HG03460 (cell line): Measurements from ENCODE around the gene ZNF331.

Experiments used
- ATAC-seq: cut with Tn5 transposase; IDR thresholded peaks from one replicate; pipeline ENCODE4 v1.9.1; 2021; ENCODE audit not compliant: unreplicated experiment

ZNF331 gene

DNA sequence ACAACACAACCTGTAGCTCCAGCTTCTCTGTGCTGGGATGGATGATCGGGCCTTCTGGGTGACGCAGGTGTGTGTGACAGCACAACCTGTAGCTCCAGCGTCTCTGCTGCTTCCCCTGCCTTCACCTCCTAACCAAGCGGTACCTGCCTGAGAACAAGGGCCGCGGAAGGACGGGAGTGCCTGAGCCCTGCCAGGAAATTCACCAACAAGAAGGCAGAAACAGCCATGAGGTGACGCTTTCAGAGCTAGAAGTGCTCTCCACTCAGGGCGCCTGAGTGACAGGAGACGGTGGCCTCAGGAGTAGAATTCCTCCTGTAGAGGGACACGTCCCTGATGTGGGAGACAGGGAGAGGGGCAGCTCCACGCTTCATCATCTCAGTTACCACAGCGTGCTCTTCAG, 17.4 kb downstream of the ZNF331 start:
- no peak for ATAC-seq

DNA sequence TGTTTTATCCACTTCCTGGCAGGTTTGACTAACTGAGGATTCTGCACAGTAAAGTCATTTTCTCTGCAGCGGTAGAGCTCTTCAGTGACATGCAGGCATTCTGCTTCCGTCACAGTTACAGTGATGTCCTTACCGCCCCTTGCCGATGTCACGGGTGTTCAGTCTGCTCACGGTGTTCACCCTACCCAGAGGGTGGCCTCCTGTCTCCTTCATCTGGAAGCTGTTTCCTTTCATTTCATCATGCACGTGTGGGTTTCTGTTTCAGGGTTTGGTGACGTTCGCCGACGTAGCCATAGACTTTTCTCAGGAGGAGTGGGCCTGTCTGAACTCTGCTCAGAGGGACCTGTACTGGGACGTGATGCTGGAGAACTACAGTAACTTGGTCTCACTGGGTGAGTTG, 33.4 kb downstream of the ZNF331 start:
- no peak for ATAC-seq

DNA sequence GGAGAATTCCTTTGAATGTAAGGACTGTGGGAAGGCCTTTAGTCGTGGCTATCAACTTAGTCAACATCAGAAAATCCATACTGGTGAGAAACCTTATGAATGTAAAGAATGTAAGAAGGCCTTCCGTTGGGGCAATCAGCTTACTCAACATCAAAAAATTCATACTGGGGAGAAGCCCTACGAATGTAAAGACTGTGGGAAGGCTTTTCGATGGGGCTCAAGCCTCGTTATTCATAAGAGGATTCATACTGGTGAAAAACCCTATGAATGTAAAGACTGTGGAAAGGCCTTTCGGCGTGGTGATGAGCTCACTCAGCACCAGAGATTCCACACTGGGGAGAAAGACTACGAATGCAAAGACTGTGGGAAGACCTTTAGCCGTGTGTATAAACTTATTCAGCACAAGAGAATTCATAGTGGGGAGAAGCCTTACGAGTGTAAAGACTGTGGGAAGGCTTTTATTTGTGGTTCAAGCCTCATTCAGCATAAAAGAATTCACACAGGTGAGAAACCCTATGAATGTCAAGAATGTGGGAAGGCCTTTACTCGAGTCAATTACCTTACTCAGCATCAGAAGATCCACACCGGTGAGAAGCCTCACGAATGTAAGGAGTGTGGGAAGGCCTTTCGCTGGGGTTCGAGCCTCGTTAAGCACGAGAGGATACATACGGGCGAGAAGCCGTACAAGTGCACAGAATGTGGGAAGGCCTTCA, 39.2 kb downstream of the ZNF331 start:
- ATAC-seq = no peak

DNA sequence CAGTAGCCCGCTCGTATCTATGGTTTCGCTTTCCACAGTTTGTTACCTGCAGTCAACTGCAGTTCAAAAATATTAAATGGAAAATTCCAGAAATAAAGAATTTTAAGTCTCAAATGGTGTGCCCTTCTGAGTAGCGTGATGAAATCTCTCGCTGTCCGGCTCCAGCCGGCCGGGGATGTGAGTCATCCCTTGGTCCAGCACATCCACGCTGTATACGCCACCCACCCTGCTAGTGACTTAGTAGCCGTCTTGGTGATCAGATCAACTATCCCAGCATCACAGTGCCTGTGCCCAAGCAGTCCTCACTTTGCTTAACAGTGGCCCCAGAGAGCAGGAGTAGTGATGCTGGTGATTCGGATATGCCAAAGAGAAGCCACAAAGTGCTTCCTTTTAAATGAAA, 40.0 kb downstream of the ZNF331 start:
- ATAC-seq = no peak

DNA sequence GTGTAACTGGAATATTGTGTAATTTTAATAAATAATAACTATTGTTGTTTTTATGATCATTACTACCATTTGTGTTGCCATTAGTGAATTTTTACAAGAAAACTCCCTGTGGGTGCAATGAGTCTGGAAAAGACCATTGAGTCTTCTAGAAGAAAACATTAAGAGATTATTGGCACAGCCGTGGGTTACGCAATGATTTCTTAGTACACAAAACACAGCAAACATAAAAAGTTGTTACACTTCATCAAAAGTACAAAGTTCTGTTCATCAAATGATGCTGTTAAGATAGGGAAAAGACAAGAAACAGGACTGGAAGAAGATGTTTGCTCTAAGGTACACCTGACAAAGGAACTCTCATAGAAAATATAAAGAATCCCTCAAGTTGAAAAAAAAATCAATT, 41.6 kb downstream of the ZNF331 start:
- no peak for ATAC-seq

DNA sequence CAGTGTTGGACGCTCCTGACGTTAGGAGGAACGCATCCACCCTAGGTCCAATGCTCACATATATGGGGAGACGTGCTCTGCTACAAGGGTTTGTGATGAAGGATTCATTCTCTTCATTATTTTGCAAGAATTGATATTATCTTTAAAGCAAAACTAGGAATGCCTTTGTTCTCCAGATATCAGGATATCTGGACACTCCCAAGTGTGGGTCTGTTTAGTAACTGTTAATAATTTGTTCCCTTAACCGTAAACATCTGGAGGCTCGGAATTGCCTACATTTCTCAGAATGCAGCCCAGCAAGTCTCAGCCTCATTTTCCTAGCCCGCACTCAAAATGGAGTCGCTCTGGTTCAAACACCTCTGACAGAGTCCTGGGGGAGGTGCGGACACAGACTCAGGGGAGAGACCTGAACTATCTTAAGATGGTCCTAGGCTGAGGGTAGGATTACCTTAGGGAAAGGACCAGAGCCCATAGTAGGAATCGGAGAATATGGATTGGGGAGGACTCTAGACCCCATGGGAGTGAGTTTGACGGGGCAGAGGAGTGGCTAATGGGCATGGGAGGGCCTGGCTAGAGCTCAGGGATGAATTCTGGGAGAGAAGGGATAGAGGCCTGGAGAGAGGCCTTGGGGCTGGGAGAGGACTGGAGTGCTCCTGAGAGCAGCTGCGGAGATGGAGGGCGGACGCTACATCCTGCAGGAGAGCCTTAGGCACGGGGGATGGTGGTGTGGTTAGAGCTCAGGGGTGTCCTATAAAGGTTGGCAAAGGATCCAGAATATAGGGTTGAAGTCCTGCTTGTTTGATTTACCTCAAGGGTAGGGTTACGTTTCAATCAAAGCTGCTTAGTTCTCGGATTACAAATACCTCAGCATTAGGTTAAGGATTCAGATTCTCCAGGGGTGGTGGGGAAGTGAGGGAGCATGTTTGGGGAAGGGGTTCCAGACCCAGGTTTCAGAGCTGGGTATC, 43.2 kb downstream of the ZNF331 start:
- ATAC-seq = no peak

DNA sequence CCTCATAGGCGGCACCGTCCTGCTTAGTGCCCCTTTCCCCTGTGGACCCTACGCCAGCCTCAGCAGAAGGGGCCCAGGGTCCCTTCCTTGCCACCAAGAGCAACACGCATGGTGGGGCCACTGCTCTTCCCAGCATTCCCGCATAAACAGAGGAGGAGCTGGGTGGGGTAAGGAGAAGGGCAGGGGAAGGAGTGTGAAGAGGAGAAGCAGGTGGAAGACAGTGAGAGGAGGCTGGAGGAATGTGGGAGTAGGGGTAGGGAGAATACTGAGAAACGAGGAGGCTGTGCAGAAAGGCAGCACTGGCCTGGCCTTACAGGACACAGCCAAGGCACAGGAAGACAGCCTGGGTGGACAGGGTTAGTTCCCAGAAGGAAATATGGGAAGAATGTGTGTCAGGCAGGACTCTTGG, 43.9 kb downstream of the ZNF331 start:
- no peak for ATAC-seq

DNA sequence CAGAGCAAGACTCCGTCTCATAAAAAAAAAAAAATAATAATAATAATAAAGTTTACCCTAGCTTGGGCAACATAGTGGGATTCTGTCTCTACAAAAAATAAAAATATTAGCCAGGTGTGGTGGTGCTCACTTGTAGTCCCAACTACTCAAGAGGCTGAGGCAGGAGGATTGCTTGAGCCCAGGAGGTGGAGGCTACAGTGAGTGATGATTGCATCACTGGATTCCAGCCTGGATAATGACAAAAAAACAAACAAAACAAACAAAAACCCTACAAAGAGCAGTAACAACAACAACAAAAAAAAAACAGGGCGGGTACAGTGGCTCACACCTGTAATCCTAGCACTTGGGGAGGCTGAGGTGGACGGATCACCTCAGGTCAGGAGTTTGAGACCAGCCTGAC, 45.2 kb downstream of the ZNF331 start:
- ATAC-seq = no peak

DNA sequence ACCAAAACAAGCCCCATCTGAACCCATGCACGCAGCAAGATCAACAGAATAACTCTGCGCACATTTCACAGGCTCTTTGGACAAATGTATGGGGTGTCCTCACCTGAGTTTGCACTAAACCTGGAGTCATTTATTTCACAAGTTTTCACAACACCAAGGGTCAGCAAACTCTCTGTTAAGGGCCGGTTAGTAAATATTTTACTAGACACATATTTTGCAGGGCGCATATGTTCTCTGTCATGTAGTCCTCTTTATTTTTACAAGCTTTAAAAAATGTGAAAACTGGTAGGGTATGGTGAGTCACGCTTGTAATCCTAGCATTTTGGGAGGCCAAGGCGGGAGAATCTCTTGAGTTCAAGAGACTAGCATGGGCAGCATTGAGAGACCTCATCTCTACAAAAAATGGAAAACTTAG, 48.3 kb downstream of the ZNF331 start:
- no peak for ATAC-seq

DNA sequence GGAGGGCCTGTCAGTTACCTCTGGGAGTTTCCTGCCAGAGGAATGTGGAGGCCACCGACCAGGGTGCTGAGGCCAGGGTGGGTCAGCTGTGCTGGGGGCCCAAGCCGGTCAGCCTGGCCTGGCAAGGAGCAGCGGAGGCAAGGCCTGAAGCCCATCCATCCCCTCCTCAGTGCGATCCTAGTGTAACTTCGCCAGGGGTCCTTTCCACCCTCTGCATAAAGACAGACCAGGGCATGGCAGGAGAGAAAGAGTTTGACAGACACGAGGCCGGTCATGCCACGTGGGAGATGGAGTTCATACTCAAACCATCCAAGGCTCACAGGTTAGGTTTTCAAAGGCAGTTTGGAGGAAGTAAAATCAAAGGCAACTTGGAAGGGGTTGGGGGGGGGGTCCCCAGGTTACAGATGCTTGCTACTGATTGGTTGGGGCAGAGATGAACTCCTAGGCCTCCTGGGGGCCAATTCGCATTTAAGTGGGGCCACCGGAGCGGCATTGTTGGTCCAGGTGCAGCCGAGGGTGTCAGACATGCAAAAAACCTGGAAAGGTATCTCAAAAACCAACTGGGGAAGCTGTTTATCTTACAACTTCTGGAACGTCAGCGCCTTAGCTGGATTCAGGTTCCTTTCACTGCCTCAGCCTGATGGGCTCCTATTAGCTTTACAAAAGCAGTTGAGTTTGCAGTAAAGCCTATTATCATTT, 57.0 kb downstream of the ZNF331 start:
- no peak for ATAC-seq

DNA sequence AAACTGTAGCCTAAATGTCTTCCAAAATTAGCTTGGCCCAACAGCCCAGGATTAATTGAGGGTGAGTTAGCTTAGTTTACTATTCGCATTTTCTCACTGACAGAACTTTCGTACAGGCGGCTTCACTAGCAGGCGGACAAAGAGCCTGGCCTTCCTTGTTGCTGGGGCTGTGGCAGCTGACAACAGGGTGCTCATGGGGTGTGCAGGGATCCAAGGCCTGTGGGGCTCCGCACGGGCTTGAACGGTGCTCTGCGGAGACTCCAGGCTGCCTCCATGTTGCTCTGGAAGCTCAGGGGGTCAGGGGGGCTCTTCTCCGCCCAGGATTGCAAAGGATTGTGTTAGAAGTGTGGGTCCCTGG, 57.5 kb downstream of the ZNF331 start:
- no peak for ATAC-seq

DNA sequence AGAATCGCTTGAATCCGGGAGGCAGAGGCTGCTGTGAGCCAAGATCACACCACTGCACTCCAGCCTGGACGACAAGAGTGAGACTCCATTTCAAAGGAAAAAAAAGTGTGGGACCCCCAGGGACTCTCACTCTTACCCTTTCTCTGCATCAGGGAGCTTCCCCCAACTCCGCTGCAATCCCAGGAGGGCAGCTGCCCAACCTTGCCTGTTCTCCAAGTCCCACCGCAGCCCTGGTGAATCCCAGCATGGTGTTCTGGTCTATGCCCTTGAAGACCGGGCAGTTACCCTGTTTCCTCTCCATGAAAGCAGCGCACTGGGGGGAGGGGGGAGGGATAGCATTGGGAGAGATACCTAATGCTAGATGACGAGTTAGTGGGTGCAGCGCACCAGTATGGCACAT, 58.1 kb downstream of the ZNF331 start:
- ATAC-seq = no peak

DNA sequence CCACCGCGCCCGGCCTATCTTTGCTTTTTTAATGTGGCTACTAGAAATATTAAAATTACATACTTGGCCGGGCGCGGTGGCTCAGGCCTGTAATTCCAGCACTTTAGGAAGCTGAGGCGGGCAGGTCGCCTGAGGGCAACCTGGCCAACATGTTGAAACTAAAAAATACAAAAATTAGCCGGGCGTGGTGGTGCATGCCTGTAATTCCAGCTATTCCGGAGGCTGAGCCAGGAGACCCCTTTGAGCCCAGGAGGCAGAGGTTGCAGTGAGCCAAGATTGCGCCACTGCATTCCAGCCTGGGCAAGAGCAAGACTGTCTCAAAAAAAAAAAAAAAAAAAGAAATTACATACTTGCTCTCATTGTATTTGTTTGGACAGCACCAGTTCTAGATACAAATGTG, 59.1 kb downstream of the ZNF331 start:
- ATAC-seq = no peak

DNA sequence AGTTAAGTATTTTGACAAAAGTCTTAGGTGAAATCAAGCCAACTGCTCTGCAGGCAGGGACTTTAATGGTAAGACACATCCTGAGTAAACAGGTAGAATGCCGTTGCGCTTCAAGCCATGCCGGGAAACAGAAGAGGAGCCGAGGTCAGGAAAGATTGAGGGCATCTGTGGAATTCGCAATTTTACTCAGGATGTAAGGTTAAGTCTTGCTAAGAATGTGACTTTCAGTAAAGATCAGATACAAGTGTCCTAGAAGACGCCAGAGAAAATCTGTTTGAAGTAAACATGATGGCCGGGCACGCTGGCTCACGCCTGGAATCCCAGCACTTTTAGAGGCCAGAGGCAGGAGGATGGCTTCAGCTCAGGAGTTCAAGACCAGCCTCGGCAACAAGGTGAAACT, 60.4 kb downstream of the ZNF331 start:
- no peak for ATAC-seq

DNA sequence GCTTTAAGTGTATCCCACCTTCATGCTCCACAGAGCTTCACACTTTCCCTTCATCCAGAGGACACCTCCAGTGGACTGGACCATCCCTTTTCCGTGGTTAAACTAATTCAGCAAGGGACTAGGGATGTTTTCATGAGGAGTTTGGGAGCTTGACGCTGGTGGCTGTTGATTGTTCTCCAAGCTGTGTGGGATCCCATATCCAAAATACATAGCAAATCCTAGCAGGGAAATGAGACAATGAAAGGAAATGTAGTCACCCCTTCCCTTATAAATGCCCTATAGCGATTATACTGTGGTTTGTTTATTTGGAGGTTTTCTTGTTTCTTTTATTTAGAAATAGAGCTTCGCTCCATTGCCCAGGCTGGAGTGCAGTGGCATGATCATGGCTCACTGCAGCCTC, 62.3 kb downstream of the ZNF331 start:
- ATAC-seq = no peak

DNA sequence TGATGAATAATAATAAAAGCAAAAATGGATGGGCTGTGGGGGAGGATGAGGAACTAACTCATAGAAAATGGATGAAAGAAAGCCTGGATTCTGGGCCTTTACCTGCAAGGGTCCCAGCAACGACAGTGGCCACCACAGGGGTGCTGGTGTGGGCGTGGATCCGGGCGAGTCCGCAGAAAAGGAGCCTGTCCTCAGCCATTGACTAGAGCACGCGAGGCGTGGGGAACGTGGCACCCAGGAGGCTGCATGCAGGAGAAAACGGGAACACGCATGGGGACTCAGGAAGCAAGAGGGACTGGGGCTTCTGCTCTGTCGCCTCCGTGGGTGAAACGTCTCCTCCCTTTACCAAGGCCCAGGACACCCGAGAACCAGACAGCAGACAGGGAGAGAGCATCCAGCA, 68.1 kb downstream of the ZNF331 start:
- no peak for ATAC-seq

DNA sequence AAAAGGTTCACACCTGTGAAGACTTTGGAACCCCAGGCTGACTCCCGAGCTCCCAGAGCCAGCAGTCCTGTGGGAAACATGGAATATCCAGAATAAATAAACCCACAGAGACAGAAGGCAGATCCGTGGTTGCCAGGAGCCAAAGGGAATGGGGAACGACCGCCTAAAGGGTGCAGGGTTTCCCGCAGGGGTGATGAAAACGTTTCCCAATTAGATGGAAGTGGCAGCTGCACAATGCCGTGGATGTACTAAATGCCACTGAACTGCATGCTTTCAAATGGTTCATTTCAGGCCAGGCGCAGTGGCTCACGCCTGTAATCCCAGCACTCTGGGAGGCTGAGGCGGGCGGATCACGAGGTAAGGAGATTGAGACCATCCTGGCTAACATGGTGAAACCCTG, 70.4 kb downstream of the ZNF331 start:
- ATAC-seq = no peak

DNA sequence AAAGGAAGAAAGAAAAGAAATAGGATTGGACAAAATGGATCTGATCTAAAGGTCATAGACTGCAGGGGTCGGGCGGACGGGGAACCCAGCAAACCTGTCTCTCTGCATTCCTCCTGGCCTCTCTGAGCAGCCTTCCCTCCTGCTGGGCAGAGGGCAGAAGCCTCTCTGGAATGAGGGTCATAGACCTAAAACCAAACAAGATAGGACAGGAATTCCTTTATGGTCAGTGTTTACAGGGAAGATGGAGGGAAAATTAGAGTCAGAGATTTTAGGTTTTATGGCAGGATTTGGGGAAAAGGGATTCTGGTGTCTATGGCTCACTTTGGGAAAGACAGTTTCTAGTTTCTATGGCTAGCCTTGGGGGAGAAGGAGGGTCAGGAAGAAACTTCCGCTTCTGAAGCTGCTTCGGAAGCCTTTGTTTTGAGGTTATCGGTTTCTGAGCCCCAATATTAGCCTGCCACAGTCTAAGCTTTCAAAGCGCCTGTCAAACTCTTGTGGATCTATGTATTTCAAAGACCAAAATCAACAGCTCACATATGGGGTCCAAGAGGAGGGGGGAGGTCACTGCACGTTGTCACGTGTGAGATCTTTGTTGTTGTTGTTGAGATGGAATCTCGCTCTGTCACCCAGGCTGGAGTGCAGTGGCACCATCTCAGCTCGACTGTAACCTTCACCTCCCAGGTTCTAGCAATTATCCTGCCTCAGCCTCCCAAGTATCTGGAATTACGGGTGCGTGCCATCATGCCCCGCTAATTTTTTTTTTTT, 75.0 kb downstream of the ZNF331 start:
- no peak for ATAC-seq

DNA sequence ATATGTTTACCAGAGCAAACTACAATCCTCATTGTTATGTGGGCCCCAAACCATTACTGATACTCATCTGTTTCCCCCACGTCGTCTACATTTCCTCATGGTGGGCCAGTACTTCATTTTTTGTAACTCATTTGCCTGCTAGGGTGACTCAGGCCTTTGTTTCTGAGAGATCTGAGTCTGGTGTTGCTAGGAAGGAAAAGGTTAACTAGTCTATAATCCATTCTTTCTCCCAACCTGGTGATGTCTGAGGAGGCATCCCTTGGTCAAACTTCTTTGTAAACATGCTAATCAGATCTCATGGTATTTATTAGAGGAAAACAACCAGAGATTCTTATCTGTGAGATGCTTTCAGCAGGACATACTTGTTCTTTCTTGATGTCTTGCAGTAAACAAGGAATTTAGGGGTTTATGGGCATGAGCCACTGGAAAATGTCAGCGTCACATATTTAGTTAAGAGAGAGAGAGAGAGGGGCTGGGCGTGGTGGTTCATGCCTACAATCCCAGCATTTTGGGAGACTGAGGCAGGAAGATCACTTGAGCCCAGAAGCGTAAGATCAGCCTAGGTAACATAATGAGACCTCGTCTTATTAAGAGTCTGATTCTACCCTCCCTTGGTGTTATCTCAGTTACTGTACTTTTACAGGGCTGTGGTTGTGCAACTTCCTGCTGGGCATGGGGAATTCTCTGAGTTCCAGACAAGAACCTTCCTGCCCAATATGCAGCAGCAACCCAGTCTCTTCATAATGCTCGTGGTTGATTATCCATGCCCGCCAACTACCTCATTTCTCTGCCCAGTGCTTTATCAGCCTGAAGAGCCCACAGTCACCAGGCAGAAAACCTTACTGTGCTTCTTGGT, 84.2 kb downstream of the ZNF331 start:
- no peak for ATAC-seq
